Right lobe of liver (tissue), 6 donors: ENCODE results near the gene HBZ. TPM values are rescaled to one million over a fixed set of nuclear protein-coding genes. Genes with fewer than 3 reads are reported as not detected.
"Not testable (repeated sequence)": the region's sequence is repeated elsewhere in the genome, so short reads cannot be mapped to it uniquely, and the experiment has no call there.

Experiments used
- ATAC-seq, 4 donors: fragments of 200-7000 bp; cut with Tn5 transposase; one replicate each; pipeline ENCODE4 v1.9.1; 2020; ENCODE audit warnings: mild to moderate bottlenecking in 4 of 4, moderate library complexity in 4 of 4
- DNase-seq, 3 donors: peaks; one replicate each; pipeline ENCODE4 v3.0.0-alpha.2; 2020
- H3K27ac ChIP-seq, 3 donors: fragments of 200-600 bp; one replicate each; pipeline ENCODE4 v1.8.0; 2022
- H3K27me3 ChIP-seq, 2 donors: fragments of 200-600 bp; one replicate each; pipeline ENCODE4 v1.8.0; 2022
- H3K36me3 ChIP-seq, 4 donors: fragments of 200-600 bp; sonication (generic) in 1 of 4; one replicate each; pipeline versions ENCODE4 v1.5.1 to v1.8.0; 2017 to 2022; ENCODE audit warnings: control low read depth in 1 of 4
- H3K4me1 ChIP-seq, 4 donors: fragments of 200-600 bp; sonication (generic) in 1 of 4; one replicate each; pipeline versions ENCODE4 v1.5.1 to v1.8.0; 2017 to 2022; ENCODE audit warnings: control low read depth in 1 of 4
- H3K4me3 ChIP-seq, 3 donors: fragments of 200-600 bp; one replicate each; pipeline ENCODE4 v1.8.0; 2022
- H3K9me3 ChIP-seq, 4 donors: fragments of 200-600 bp; sonication (generic) in 1 of 4; one replicate each; pipeline versions ENCODE4 v1.5.1 to v1.8.0; 2017 to 2022; ENCODE audit warnings: control low read depth in 1 of 4
- POLR2A ChIP-seq: fragments of 450-650 bp; IDR thresholded peaks from one replicate; pipeline ENCODE4 v1.6.1; 2017; ENCODE audit warnings: antibody characterized with exemption, mild to moderate bottlenecking
- WGBS: methylation state at CpG from one replicate; pipeline ENCODE4 v1.1.6; 2018; ENCODE audit warnings: low coverage, low lambda C conversion rate; ENCODE audit not compliant: insufficient coverage; ENCODE audit errors: missing lambda C conversion rate; 5-methylcytosine and 5-hydroxymethylcytosine counted together
- intact Hi-C, 2 donors: fragments of 100-400 bp; cut with DNase I; formaldehyde crosslinking; loops; one replicate each; pipeline versions ENCODE4 v1.11.2 to v1.14.1; 2022
- total RNA-seq, 6 experiments: library from RNA; depleted of rRNA in 2 of 6; stranded (reverse); fragments of >200 nt in 2 of 6; fragmentation: NEBNext Ultra II Directional in 3 of 6; extraction: Animal tissue kit (Norgen Biotek cat#: 25700) in 3 of 6; gene quantifications; one replicate each; pipeline versions ENCODE4 v1.1.0 to v1.2.4, GENCODE V29; 2016 to 2023
- TF ChIP-seq, protein P1 (sequence below), 4 donors: fragments of 200-600 bp in 3 of 4; fragments of 450-650 bp in 1 of 4; IDR thresholded peaks; one replicate each; pipeline versions ENCODE4 v1.5.1 to v1.8.0; 2016 to 2022; ENCODE audit warnings: antibody characterized with exemption in 4 of 4, mild to moderate bottlenecking in 2 of 4
- donor health status: DM: no; HTN: yes; CAD: no.
- donor health status: DM: no; HTN: no; CAD: no.
- donor health status: DM: no; HTN: no; CAD: no.
- donor health status: DM: no; HTN: yes; CAD: no.
- donor health status: DM: no; HTN: yes; CAD: no.

The HBZ gene
- total RNA-seq, 6 experiments from 2014 or later: 0.81 TPM; not detected in 5

- no peaks in the 10 kb centered on the region for H3K4me1 ChIP-seq
- no peak overlapping the region for H3K27ac ChIP-seq
- TF ChIP-seq POLR2A: no peak
- TF ChIP-seq, protein P1, sequence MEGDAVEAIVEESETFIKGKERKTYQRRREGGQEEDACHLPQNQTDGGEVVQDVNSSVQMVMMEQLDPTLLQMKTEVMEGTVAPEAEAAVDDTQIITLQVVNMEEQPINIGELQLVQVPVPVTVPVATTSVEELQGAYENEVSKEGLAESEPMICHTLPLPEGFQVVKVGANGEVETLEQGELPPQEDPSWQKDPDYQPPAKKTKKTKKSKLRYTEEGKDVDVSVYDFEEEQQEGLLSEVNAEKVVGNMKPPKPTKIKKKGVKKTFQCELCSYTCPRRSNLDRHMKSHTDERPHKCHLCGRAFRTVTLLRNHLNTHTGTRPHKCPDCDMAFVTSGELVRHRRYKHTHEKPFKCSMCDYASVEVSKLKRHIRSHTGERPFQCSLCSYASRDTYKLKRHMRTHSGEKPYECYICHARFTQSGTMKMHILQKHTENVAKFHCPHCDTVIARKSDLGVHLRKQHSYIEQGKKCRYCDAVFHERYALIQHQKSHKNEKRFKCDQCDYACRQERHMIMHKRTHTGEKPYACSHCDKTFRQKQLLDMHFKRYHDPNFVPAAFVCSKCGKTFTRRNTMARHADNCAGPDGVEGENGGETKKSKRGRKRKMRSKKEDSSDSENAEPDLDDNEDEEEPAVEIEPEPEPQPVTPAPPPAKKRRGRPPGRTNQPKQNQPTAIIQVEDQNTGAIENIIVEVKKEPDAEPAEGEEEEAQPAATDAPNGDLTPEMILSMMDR (IDR thresholded peaks at IDR 0.05): no peak
- no peaks in the 10 kb centered on the region for H3K27me3 ChIP-seq
- H3K4me3 ChIP-seq: no peak overlapping the region
- intact Hi-C loops: no loop called here
- H3K9me3 ChIP-seq: no peaks in the 10 kb centered on the region
- WGBS: 92% methylated on average over 8 of the region's 11 CpGs
- ATAC-seq (no peak), DNase-seq (no peak)
- H3K36me3 ChIP-seq: peaks cover 7 to 89% (median 36%) of the 10 kb centered on the region in 4 donors
Observed at GRCh38 chr16:192686-193085, 40.2 kb downstream of the HBZ start.

- ATAC-seq (no peak), DNase-seq (no peak)
- Histone ChIP-seq H3K36me3 (peaks cover 9 to 96% (median 39%) of the 10 kb centered on the region in 4 donors), H3K27ac (no peak overlapping the region), H3K4me1 (no peaks in the 10 kb centered on the region), H3K27me3 (no peaks in the 10 kb centered on the region), H3K9me3 (no peaks in the 10 kb centered on the region), H3K4me3 (no peak overlapping the region)
- WGBS: 94% methylated on average over 11 of the region's 15 CpGs
- intact Hi-C loops: no loop called here
- TF ChIP-seq POLR2A: no peak
- TF ChIP-seq, protein P1 (IDR thresholded peaks at IDR 0.05): no peak
Observed at GRCh38 chr16:193441-193840, 41.0 kb downstream of the HBZ start.

DNA sequence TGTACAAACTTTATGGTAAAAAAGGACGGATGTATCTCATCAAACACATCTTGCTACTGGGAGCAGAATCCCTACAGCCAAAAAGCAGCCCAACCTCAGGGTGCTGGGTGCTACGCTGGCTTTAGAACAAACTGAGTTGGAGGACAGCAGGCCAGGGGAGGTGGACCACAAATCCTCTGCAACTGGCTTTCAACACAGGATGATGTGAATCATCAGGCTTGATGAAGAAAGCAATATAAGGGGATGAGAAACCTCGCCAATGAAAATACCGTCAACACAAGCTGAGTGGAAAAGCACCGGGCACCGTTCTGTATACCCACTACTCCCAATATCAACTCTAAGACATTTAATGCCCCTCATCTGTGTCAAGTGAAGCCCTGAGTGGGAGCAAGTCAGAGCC lies 42.1 kb downstream of the HBZ start:
- Histone ChIP-seq H3K9me3 (no peaks in the 10 kb centered on the region), H3K27ac (no peak overlapping the region), H3K4me3 (no peak overlapping the region), H3K27me3 (no peaks in the 10 kb centered on the region), H3K4me1 (no peaks in the 10 kb centered on the region), H3K36me3 (peaks cover 8 to 96% (median 42%) of the 10 kb centered on the region in 4 donors)
- ATAC-seq: no peak
- no peak for DNase-seq
- 100% methylated on average over 1 of the region's 6 CpGs for WGBS
- no peak for TF ChIP-seq POLR2A
- TF ChIP-seq, protein P1 (IDR thresholded peaks at IDR 0.05): no peak
- intact Hi-C loops: no loop called here

DNA sequence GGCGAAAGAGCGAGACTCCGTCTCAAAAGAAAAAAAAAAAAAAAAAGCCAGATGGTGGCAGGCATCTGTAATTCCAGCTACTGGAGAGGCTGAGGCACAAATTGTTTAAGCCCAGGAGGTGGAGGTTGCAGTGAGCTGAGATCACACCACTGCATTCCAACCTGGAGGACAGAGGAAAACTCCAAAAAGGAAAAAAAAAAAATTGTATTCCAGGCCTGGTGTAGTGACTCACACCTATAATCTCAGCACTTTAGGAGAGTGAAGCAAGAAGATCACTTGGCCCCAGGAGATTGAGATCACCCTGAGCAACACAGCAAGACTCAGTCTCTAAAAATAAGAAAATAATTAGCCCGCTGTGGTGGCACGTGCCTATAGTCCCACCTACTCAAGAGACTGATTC lies 47.9 kb downstream of the HBZ start:
- no peaks in the 10 kb centered on the region for H3K9me3 ChIP-seq
- TF ChIP-seq, protein P1 (IDR thresholded peaks at IDR 0.05): no peak
- no peak for TF ChIP-seq POLR2A
- no peaks in the 10 kb centered on the region for H3K27me3 ChIP-seq
- DNase-seq (no peak), ATAC-seq (no peak)
- H3K36me3 ChIP-seq: peaks cover 10 to 81% (median 36%) of the 10 kb centered on the region in 4 donors
- H3K4me1 ChIP-seq: no peaks in the 10 kb centered on the region
- H3K4me3 ChIP-seq: no peak overlapping the region
- WGBS: no CpG with 5 or more reads among the region's 5 CpGs
- intact Hi-C loops: no loop called here
- no peak overlapping the region for H3K27ac ChIP-seq

- no peak overlapping the region for H3K4me3 ChIP-seq
- ATAC-seq (no peak), DNase-seq (no peak)
- 91% methylated on average over 4 of the region's 4 CpGs for WGBS
- peaks cover 10 to 81% (median 40%) of the 10 kb centered on the region in 4 donors for H3K36me3 ChIP-seq
- no peak for TF ChIP-seq POLR2A
- TF ChIP-seq, protein P1 (IDR thresholded peaks at IDR 0.05): no peak
- no peaks in the 10 kb centered on the region for H3K4me1 ChIP-seq
- intact Hi-C loops: no loop called here
- no peaks in the 10 kb centered on the region for H3K9me3 ChIP-seq
- no peaks in the 10 kb centered on the region for H3K27me3 ChIP-seq
- no peak overlapping the region for H3K27ac ChIP-seq
Observed at GRCh38 chr16:203246-203645, 50.8 kb downstream of the HBZ start.

- H3K4me3 ChIP-seq, H3K4me1 ChIP-seq, H3K9me3 ChIP-seq, DNase-seq, intact Hi-C loops, H3K27me3 ChIP-seq, ATAC-seq, H3K27ac ChIP-seq: not testable (repeated sequence)
- WGBS: 85% methylated on average over 8 of the region's 9 CpGs
- H3K36me3 ChIP-seq: peaks cover 3 to 81% (median 38%) of the 10 kb centered on the region in 4 donors
Observed at GRCh38 chr16:204046-204445, 51.6 kb downstream of the HBZ start.
